ENCODE data around the gene CPNE4. TPM values are rescaled to one million over a fixed set of nuclear protein-coding genes. Genes with fewer than 3 reads are reported as not detected.

The CPNE4 gene
- total RNA-seq, 4 donors from 2014 or later, result 0.10 to 0.25 (median 0.16) TPM; not detected in 1

- intact Hi-C loops (cut with DNase I; ENCODE audit: low total_unique reads), result no loop called here
- H3K4me3 ChIP-seq (ENCODE audit: low read depth, poor library complexity, severe bottlenecking), result no peak overlapping the region
- no peak for DNase-seq (ENCODE audit: low spot score in 2 of 2)
- WGBS, 2 donors, result 64 to 65% methylated on average over 1 of the region's 1 CpG
- no peak for TF ChIP-seq POLR2A (IDR thresholded peaks at IDR 0.05)
- TF ChIP-seq, protein P1, sequence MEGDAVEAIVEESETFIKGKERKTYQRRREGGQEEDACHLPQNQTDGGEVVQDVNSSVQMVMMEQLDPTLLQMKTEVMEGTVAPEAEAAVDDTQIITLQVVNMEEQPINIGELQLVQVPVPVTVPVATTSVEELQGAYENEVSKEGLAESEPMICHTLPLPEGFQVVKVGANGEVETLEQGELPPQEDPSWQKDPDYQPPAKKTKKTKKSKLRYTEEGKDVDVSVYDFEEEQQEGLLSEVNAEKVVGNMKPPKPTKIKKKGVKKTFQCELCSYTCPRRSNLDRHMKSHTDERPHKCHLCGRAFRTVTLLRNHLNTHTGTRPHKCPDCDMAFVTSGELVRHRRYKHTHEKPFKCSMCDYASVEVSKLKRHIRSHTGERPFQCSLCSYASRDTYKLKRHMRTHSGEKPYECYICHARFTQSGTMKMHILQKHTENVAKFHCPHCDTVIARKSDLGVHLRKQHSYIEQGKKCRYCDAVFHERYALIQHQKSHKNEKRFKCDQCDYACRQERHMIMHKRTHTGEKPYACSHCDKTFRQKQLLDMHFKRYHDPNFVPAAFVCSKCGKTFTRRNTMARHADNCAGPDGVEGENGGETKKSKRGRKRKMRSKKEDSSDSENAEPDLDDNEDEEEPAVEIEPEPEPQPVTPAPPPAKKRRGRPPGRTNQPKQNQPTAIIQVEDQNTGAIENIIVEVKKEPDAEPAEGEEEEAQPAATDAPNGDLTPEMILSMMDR (IDR thresholded peaks at IDR 0.05), result no peak
Measured at GRCh38 chr3:131922356-131922755, 112.5 kb downstream of the CPNE4 start.

GRCh38 chr3:131917006-131917405 is 117.8 kb downstream of the CPNE4 start:
- DNase-seq (ENCODE audit: low spot score in 2 of 2), result no peak
- H3K4me3 ChIP-seq (ENCODE audit: low read depth, poor library complexity, severe bottlenecking), result no peak overlapping the region
- intact Hi-C loops (cut with DNase I; ENCODE audit: low total_unique reads), result no loop called here
- TF ChIP-seq POLR2A (IDR thresholded peaks at IDR 0.05), result no peak
- TF ChIP-seq, protein P1 (IDR thresholded peaks at IDR 0.05), result no peak
- 71 to 73% methylated on average over 3 of the region's 3 CpGs for WGBS, 2 donors

GRCh38 chr3:131914090-131914691 is 120.6 kb downstream of the CPNE4 start:
- no peak for TF ChIP-seq POLR2A (IDR thresholded peaks at IDR 0.05)
- TF ChIP-seq, protein P1 (IDR thresholded peaks at IDR 0.05), result no peak
- no peak overlapping the region for H3K4me3 ChIP-seq (ENCODE audit: low read depth, poor library complexity, severe bottlenecking)
- DNase-seq (ENCODE audit: low spot score in 2 of 2), result no peak
- WGBS, 2 donors, result 81 to 88% methylated on average over 1 of the region's 1 CpG
- intact Hi-C loops (cut with DNase I; ENCODE audit: low total_unique reads), result no loop called here

GRCh38 chr3:131912255-131912654 is 122.6 kb downstream of the CPNE4 start:
- 68 to 87% methylated on average over 2 of the region's 2 CpGs for WGBS, 2 donors
- intact Hi-C loops (cut with DNase I; ENCODE audit: low total_unique reads), result no loop called here
- no peak for TF ChIP-seq POLR2A (IDR thresholded peaks at IDR 0.05)
- TF ChIP-seq, protein P1 (IDR thresholded peaks at IDR 0.05), result no peak
- no peak for DNase-seq (ENCODE audit: low spot score in 2 of 2)
- H3K4me3 ChIP-seq (ENCODE audit: low read depth, poor library complexity, severe bottlenecking), result no peak overlapping the region

GRCh38 chr3:131907796-131908195 is 127.0 kb downstream of the CPNE4 start:
- no peak for DNase-seq (ENCODE audit: low spot score in 2 of 2)
- H3K4me3 ChIP-seq (ENCODE audit: low read depth, poor library complexity, severe bottlenecking), result no peak overlapping the region
- TF ChIP-seq, protein P1 (IDR thresholded peaks at IDR 0.05), result no peak
- no peak for TF ChIP-seq POLR2A (IDR thresholded peaks at IDR 0.05)
- intact Hi-C loops (cut with DNase I; ENCODE audit: low total_unique reads), result no loop called here
- WGBS, 2 donors, result 59 to 74% methylated on average over 1 of the region's 1 CpG

GRCh38 chr3:131903988-131904415 is 130.8 kb downstream of the CPNE4 start:
- no peak for TF ChIP-seq POLR2A (IDR thresholded peaks at IDR 0.05)
- TF ChIP-seq, protein P1 (IDR thresholded peaks at IDR 0.05), result no peak
- WGBS, 2 donors, result 46 to 56% methylated on average over 4 of the region's 4 CpGs
- intact Hi-C loops (cut with DNase I; ENCODE audit: low total_unique reads), result no loop called here
- H3K4me3 ChIP-seq (ENCODE audit: low read depth, poor library complexity, severe bottlenecking), result no peak overlapping the region
- DNase-seq (ENCODE audit: low spot score in 2 of 2), result peak in 1 of 2 donors; percentile 14
